ENCODE data around the gene HMX1. TPM values are rescaled to one million over a fixed set of nuclear protein-coding genes. Genes with fewer than 3 reads are reported as not detected.
A peak's percentile ranks its signal among the peaks of the same experiment; 100 is the strongest.

The HMX1 gene
- total and polyA plus RNA-seq, 2 donors from 2014 or later, result not detected

DNA sequence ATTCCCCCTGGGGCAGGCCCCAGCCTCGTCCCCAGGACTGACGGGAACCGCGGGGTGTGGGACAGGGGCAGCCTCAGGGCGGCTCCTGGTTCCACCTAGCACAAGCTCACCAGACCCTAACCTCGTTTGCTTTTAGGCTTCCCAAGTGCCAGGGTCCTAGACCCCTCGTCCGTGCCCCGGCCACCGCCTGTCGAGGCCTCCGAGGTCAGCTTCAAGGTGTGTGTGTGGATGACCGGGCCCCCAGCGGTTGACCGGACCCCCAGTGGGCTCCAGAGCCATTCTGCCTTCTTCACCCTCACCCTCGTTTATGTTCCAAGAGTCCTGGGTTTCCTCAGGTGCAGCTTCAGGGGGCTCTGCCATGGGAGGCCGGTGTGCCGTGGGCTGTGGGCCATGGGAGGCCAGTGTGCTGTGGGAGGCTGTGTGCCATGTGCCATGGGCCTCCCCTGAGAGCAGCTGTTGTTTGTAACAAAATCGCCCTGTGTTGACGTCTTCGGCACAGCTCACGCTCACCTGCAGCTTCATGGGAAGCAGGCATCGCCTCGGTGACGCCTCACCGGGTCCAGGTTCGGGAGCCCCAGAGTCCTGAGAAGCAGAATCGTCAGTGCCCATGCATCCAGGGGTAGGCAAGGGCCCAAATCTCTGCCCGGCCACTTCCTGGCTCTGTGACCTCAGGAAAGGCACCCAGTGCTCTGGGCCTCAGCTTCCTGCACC, 43.0 kb upstream of the HMX1 start:
- Histone ChIP-seq H3K9ac (ENCODE audit: low read length in 3 of 3) (no peak overlapping the region), H3K27me3 (ENCODE audit: control insufficient read depth, insufficient read depth, low read length) (peaks cover 3% of the 10 kb centered on the region), H3K4me1 (ENCODE audit: control insufficient read depth in 2 of 3, insufficient read depth in 2 of 3, low read depth in 1 of 3, low read length in 3 of 3) (no peaks in the 10 kb centered on the region), H3K4me3 (ENCODE audit: low read length in 3 of 3) (no peak overlapping the region), H3K9me3 (ENCODE audit: control insufficient read depth in 2 of 3, insufficient read depth in 1 of 3, low read length in 3 of 3) (no peaks in the 10 kb centered on the region), H3K36me3 (ENCODE audit: control insufficient read depth in 2 of 3, insufficient read depth in 3 of 3, low read length in 3 of 3) (no peaks in the 10 kb centered on the region), H3K27ac (ENCODE audit: low read depth in 2 of 2, low read length in 2 of 2) (no peak overlapping the region)
- DNase-seq (peak in 3 of 5 donors; percentile 6 to 56 (median 23)), FAIRE-seq (no peak)
- TF ChIP-seq CTCF (IDR thresholded peaks at IDR 0.05; ENCODE audit: borderline replicate concordance, extremely low read depth, insufficient read depth), result no peak
- intact Hi-C loops (cut with DNase I), result no loop called here

GRCh38 chr4:8913858-8914460, 42.3 kb upstream of the HMX1 start:
- H3K4me3 ChIP-seq (ENCODE audit: low read length in 3 of 3), result no peak overlapping the region
- FAIRE-seq (no peak), DNase-seq (peak in 1 of 5 donors; percentile 45)
- H3K36me3 ChIP-seq (ENCODE audit: control insufficient read depth in 2 of 3, insufficient read depth in 3 of 3, low read length in 3 of 3), result no peaks in the 10 kb centered on the region
- no peak for TF ChIP-seq CTCF (IDR thresholded peaks at IDR 0.05; ENCODE audit: borderline replicate concordance, extremely low read depth, insufficient read depth)
- H3K27ac ChIP-seq (ENCODE audit: low read depth in 2 of 2, low read length in 2 of 2), result no peak overlapping the region
- no peaks in the 10 kb centered on the region for H3K9me3 ChIP-seq (ENCODE audit: control insufficient read depth in 2 of 3, insufficient read depth in 1 of 3, low read length in 3 of 3)
- intact Hi-C loops (cut with DNase I), result no loop called here
- H3K27me3 ChIP-seq (ENCODE audit: control insufficient read depth, insufficient read depth, low read length), result peaks cover 3% of the 10 kb centered on the region
- H3K9ac ChIP-seq (ENCODE audit: low read length in 3 of 3), result no peak overlapping the region
- no peaks in the 10 kb centered on the region for H3K4me1 ChIP-seq (ENCODE audit: control insufficient read depth in 2 of 3, insufficient read depth in 2 of 3, low read depth in 1 of 3, low read length in 3 of 3)

DNA sequence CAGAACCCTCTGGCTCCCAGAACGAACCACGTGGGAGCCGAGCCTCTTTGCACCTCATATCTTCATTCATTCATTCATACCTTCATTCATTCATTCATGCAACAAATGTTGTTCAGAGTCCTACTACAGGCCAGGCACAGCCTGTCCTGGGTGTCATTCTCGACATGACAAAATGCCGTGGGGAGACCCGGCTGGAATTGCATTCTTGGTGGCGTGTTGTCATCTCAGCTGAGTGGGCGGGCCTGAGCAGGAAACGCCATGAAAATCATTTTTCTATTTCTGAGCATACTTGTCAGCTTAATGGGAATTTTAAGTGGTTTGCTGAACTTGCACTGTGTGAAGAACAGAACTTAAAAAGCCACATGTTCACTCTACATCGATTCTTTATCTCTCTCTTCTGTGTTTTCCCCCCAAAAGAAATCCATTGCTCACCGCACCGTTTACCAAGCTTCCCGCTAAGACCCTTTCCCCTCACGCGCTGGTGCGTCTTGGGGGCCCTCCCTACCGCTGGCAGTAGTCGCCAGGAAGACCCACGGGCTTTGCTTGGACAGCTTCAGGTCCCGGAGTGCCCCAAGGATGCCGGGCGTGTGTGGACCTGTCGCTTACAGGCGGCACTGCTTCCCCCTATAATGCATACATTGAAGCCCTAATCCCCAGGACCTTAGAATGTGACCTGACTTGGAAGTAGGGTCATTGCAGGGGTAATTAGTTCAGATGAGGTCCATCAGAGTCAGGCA, 41.6 kb upstream of the HMX1 start:
- peaks cover 5% of the 10 kb centered on the region for H3K27me3 ChIP-seq (ENCODE audit: control insufficient read depth, insufficient read depth, low read length)
- no peaks in the 10 kb centered on the region for H3K9me3 ChIP-seq (ENCODE audit: control insufficient read depth in 2 of 3, insufficient read depth in 1 of 3, low read length in 3 of 3)
- peak in 1 of 5 donors; percentile 8 for DNase-seq
- no peak for TF ChIP-seq CTCF (IDR thresholded peaks at IDR 0.05; ENCODE audit: borderline replicate concordance, extremely low read depth, insufficient read depth)
- FAIRE-seq, result no peak
- intact Hi-C loops (cut with DNase I), result no loop called here
- H3K9ac ChIP-seq (ENCODE audit: low read length in 3 of 3), result no peak overlapping the region
- no peaks in the 10 kb centered on the region for H3K36me3 ChIP-seq (ENCODE audit: control insufficient read depth in 2 of 3, insufficient read depth in 3 of 3, low read length in 3 of 3)
- no peaks in the 10 kb centered on the region for H3K4me1 ChIP-seq (ENCODE audit: control insufficient read depth in 2 of 3, insufficient read depth in 2 of 3, low read depth in 1 of 3, low read length in 3 of 3)
- H3K27ac ChIP-seq (ENCODE audit: low read depth in 2 of 2, low read length in 2 of 2), result no peak overlapping the region
- no peak overlapping the region for H3K4me3 ChIP-seq (ENCODE audit: low read length in 3 of 3)

Data from kidney (tissue), 14 donors.